SIG-M5 (cell line): ENCODE measurements around the gene AK9.
"Not testable (repeated sequence)": the region's sequence is repeated elsewhere in the genome, so short reads cannot be mapped to it uniquely, and the experiment has no call there.

Experiments used
- DNase-seq: peaks from one replicate; lab custom pipeline; 2025; lab: John Stamatoyannopoulos, UW

AK9 gene

GRCh38 chr6:109478841-109479624 is 212.0 kb downstream of the AK9 start:
- DNase-seq: no peak

- no peak for DNase-seq
Observed at GRCh38 chr6:109478222-109478805, 212.7 kb downstream of the AK9 start.

- no peak for DNase-seq
Observed at GRCh38 chr6:109477725-109478124, 213.3 kb downstream of the AK9 start.

- DNase-seq: no peak
Observed at GRCh38 chr6:109477184-109477583, 213.8 kb downstream of the AK9 start.

GRCh38 chr6:109475625-109476024 is 215.4 kb downstream of the AK9 start:
- DNase-seq: no peak

GRCh38 chr6:109474995-109475394 is 216.0 kb downstream of the AK9 start:
- no peak for DNase-seq

GRCh38 chr6:109473120-109473519 is 217.9 kb downstream of the AK9 start:
- no peak for DNase-seq

- DNase-seq: no peak
Observed at GRCh38 chr6:109472132-109472995, 218.6 kb downstream of the AK9 start.

GRCh38 chr6:109471105-109471810 is 219.7 kb downstream of the AK9 start:
- no peak for DNase-seq

- no peak for DNase-seq
Observed at GRCh38 chr6:109469591-109470189, 221.3 kb downstream of the AK9 start.

- no peak for DNase-seq
Observed at GRCh38 chr6:109467696-109468095, 223.3 kb downstream of the AK9 start.

GRCh38 chr6:109466212-109466923 is 224.6 kb downstream of the AK9 start:
- DNase-seq: no peak

GRCh38 chr6:109465772-109466171 is 225.2 kb downstream of the AK9 start:
- no peak for DNase-seq

GRCh38 chr6:109461733-109462526 is 229.1 kb downstream of the AK9 start:
- DNase-seq: no peak

GRCh38 chr6:109461205-109461604 is 229.8 kb downstream of the AK9 start:
- not testable (repeated sequence) for DNase-seq

GRCh38 chr6:109460161-109460829 is 230.7 kb downstream of the AK9 start:
- DNase-seq: no peak

- DNase-seq: peak; percentile 17
Observed at GRCh38 chr6:109458774-109459531, 232.0 kb downstream of the AK9 start.

- no peak for DNase-seq
Observed at GRCh38 chr6:109457562-109457996, 233.4 kb downstream of the AK9 start.
